Tibial nerve (tissue), 4 donors: Measurements from ENCODE around the gene CATSPER2.
"Not testable (repeated sequence)": the region's sequence is repeated elsewhere in the genome, so short reads cannot be mapped to it uniquely, and the experiment has no call there.

ENCODE experiments used
- CTCF ChIP-seq, 5 experiments: fragments of 200-600 bp in 3 of 5; fragments of 450-650 bp in 2 of 5; sonication (generic) in 3 of 5; IDR thresholded peaks; one replicate each; pipeline ENCODE4 v1.5.1; 2016 to 2019; ENCODE audit warnings: antibody characterized with exemption in 5 of 5, mild to moderate bottlenecking in 3 of 5, moderate library complexity in 2 of 5
- EP300 ChIP-seq, 2 donors: sonication (generic); formaldehyde crosslinking; IDR thresholded peaks; one replicate each; pipeline ENCODE4 v1.6.1; 2017; ENCODE audit warnings: antibody characterized with exemption in 2 of 2, mild to moderate bottlenecking in 1 of 2
- POLR2A ChIP-seq, 2 donors: fragments of 450-650 bp; IDR thresholded peaks; one replicate each; pipeline ENCODE4 v1.6.1; 2017; ENCODE audit warnings: antibody characterized with exemption in 2 of 2, mild to moderate bottlenecking in 2 of 2, moderate library complexity in 2 of 2

- TF ChIP-seq EP300, CTCF, POLR2A (IDR thresholded peaks at IDR 0.05): not testable (repeated sequence)
These were observed 48.4 kb downstream of the CATSPER2 start for GRCh38 chr15:43600200-43600599.
